Lower leg skin (tissue), 3 donors: Measurements from ENCODE around the gene PNPLA2.

ENCODE experiments used
- CTCF ChIP-seq, 3 donors: fragments of 450-650 bp; IDR thresholded peaks; one replicate each; pipeline ENCODE4 v1.5.1; 2016; ENCODE audit warnings: antibody characterized with exemption in 3 of 3, mild to moderate bottlenecking in 3 of 3, moderate library complexity in 2 of 3
- POLR2A ChIP-seq, 2 donors: fragments of 450-650 bp; IDR thresholded peaks; one replicate each; pipeline ENCODE4 v1.6.1; 2016 to 2017; ENCODE audit warnings: antibody characterized with exemption in 2 of 2, mild to moderate bottlenecking in 1 of 2, moderate library complexity in 1 of 2

GRCh38 chr11:862081-862661, 43.5 kb downstream of the PNPLA2 start:
- no peak for TF ChIP-seq CTCF (IDR thresholded peaks at IDR 0.05)
- no peak for TF ChIP-seq POLR2A (IDR thresholded peaks at IDR 0.05)
